Fibroblast of skin of abdomen (primary cell): ENCODE data around the gene FSIP2.
"Not testable (repeated sequence)": the region's sequence is repeated elsewhere in the genome, so short reads cannot be mapped to it uniquely, and the experiment has no call there.

Experiments used
- DNase-seq: peaks from one replicate; pipeline ENCODE4 v3.0.0-alpha.2; 2013

The FSIP2 gene

GRCh38 chr2:185802926-185803325, 64.3 kb downstream of the FSIP2 start:
- DNase-seq, result no peak

DNA sequence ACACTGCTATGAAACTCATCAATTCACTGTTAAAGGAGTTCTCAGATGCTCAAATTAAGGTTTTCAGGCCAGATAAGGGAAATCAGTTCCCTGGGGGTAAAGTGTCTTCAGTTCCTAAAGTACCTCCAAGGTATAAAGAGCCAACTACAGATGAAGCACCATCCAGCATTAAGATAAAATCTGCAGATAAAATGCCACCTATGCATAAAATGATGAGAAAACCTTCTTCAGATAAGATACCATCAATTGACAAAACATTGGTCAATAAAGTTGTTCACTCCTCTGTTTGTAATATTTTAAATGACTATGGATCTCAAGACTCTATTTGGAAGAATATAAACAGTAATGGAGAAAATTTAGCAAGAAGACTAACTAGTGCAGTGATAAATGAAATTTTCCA, 68.2 kb downstream of the FSIP2 start:
- no peak for DNase-seq

- DNase-seq, result no peak
Observed at GRCh38 chr2:185807351-185807750, 68.7 kb downstream of the FSIP2 start.

DNA sequence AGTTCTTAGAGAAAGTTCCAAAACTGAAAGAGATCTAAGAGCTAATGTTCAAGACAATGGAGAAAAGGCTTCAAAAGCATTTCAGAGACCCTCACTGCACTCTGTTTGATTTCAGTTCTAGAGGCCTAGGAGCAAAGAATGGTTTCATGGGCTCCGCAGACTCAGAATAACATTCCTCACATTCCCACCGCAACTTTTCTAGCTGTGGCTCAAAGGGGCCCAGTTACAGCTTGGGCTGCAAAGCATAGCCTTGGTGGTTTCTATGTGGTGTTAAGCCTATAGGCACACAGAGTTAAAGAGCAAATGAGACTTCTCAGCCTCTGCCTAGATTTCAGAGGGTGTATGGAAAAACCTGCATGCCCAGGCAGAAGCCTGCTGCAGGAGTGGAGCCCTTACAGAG, 73.0 kb downstream of the FSIP2 start:
- DNase-seq, result no peak

- DNase-seq, result no peak
Observed at GRCh38 chr2:185813707-185814106, 75.1 kb downstream of the FSIP2 start.

GRCh38 chr2:185817991-185818390, 79.4 kb downstream of the FSIP2 start:
- DNase-seq, result no peak

DNA sequence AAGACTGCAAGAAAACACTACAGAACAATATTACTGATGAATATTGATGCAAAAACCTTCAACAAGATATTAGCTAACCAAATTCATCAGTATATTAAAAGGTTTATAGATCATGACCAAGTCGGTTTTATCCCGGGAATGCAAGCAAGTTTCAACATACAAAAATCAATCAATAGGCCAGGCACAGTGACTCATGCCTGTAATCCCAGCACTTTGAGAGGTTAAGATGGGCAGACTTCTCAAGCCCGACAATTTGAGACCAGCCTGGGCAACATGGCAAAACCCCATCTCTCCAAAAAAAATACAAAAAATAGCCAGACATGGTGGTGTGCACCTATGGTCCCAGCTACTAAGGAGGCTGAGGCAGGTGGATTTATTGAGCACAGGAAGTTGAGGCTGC, 82.9 kb downstream of the FSIP2 start:
- no peak for DNase-seq

DNA sequence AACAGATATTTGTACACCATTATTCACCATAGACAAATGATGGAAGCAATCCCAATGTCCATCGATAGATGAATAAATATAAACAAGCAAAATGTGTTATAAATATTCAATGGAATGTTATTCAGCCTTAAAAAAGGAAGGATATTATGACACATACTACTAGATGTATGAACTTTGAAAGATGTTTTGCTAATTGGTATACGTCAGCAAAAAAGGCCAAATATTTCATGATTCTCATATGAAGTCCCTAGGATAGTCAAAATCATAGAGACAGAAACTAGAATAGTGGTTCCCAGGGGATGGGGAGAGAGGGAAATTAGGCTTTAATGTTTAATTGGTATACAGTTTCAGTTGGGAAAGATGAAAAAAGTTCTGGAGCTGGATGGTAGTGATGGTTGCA, 85.2 kb downstream of the FSIP2 start:
- DNase-seq, result no peak

- no peak for DNase-seq
Observed at GRCh38 chr2:185825557-185825956, 87.0 kb downstream of the FSIP2 start.

DNA sequence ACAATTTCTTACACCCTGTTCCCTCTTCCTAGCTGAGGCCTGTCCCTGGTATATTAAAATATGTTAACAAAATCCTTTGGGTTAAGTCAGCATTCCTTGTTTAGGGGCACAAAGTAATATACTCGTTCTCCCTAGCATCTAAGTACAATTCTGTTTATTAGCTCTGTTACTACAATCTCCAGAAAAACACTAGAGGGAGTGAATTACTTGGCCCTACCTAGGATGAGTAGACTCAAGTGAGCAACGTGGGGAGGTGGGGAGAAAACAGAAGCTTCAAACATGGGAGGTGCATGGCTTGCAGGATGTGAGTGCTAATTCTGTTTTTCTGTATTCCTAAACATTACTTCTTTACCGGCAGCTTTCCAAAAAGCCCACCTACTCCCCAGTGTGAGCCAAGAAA, 89.7 kb downstream of the FSIP2 start:
- no peak for DNase-seq

GRCh38 chr2:185833864-185834263, 95.3 kb downstream of the FSIP2 start:
- no peak for DNase-seq

DNA sequence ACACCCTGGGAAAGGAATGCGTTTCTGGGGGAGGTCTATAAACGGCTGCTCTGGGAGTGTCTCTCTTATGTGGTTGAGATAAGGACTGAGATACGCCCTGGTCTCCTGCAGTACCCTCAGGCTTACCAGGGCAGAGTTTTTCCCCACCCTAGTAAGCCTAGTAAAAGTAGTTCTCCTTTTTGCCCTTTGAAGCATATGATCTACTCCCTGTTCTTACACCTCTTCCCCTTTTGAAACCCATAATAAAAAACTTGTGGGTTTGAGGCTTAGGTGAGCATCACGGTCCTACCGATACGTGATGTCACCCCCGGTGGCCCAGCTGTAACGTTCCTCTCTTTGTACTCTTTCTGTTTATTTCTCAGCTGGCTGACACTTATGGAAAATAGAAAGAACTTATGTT, 97.4 kb downstream of the FSIP2 start:
- DNase-seq, result no peak

DNA sequence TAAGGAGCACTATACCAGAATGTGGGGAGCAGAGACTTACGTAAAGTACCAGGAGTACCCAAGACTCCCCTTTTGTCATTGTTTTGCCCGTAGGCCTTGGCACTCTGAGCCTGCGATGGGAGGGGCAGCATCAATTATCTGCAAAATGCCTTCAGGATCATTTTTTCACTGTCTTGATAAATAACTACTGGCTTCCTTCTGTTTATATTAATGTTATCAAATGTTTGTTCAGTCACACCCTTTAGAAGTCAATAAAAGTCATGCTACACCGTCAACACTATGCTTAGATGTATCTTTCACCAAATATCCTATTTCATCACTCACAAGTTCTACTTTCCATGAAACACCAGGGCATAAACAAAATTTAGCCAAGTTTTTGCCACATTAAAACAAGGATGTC, 116.3 kb downstream of the FSIP2 start:
- DNase-seq, result no peak

DNA sequence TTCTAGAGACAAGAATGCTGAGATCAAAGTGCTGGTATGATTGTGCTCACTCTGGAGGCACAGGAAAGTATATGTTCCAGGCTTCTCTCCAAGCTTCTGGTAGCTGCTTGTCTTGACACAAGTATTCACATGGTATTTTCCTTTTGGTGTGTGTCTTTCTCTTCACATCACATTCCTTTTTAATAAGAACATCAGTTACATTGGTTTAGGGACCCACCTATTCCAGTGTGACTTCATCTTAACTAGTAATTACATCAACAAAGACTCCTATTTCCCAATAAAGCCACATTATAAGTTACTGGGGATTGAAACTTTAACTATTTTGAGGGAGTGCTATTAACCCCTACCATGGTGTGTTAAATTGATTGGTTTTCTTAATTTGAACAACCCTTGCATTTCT, 119.1 kb downstream of the FSIP2 start:
- no peak for DNase-seq

DNA sequence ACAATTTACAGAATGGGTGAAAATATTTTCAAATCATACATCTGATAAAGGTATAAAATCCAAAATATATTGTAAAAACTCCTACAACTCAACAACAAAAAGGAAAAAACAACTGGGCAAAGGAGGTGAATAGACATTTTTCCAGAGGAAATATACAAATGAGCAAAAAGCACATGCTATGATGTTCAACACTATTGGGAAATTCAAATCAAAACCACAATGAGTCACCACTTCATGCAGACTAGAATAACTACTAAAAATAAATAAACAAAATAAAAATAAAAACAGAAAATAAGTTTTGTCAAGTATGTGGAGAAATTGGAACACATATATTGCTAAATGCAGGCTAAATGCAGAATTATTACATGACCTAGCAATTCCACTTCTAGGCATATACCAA, 120.9 kb downstream of the FSIP2 start:
- no peak for DNase-seq

- no peak for DNase-seq
Observed at GRCh38 chr2:185860321-185860720, 121.7 kb downstream of the FSIP2 start.

DNA sequence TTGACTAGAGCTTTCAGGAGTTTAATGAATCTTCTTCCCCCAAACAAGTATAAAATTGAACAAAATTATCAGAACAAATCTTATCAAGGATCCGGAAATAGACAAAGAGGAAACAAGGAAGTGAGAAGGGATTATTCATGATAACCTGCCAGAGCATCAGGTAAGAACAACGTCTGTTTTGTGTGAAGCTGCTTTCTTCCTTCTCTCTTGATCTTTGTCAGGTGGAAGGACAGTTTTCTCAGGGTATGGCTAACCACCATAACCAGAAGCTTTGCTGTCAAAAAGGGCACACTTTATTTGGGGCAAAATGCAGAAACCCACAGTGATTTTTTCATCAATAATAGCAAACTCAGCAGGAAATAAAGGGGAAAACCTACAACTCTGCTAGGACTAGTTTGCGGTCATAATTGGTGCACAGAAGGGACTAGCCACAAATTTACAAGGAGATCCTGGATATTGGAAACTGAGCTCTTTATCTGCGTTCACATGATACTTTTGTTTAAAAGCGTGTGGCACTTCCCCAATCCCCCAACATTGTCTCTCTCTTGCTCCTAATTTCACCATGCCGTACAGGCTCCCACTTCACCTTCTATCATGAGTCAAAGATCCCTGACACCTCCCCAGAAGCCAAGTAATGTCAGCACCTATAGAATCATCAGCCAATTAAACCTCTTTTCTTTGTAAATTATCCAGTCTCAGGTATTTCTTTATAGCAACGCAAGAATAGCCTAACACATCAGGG, 124.2 kb downstream of the FSIP2 start:
- DNase-seq, result no peak

GRCh38 chr2:185864468-185865260, 126.1 kb downstream of the FSIP2 start:
- not testable (repeated sequence) for DNase-seq

DNA sequence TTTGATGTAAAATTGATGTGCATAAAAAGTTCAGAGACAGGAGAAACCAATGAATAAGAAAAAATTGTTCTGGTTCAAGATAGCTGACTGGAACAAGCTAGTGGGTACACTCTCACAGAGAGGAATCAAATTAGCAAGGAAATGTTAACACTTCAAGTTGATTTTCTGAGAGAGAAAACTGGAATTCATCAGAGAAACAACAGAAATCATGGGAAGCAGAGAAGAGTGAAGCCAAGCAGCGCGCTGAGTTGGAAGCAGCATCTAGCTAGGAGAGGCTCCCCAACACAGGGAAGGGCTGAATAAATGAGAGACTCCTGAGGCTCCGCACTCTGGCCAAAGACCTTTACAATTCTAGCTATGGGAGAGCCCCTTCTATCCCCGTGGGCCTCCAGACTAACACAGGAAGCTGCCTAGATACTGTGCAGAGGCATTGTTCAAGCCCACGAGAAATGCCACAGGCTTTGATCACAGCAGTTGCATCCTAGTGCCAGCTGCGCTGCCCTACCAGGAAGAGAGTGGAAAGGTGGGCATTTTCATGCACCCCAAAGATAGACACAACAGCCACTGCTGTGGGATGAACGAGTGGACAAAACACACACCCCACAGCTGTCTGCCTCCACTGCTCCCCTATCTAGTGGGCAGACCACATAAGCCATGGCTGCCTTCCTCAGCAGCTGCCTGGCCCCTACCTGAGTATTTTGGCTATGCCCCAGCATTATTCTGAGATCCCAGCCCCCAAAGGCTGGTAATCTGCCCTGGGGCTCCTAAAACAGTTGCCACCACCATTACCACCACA, 136.7 kb downstream of the FSIP2 start:
- DNase-seq, result no peak

GRCh38 chr2:185876234-185876633, 137.6 kb downstream of the FSIP2 start:
- DNase-seq, result no peak

GRCh38 chr2:185880396-185880795, 141.8 kb downstream of the FSIP2 start:
- DNase-seq, result no peak
